Activated CD8-positive, alpha-beta memory T cell treated with anti-CD3 and anti-CD28 coated beads, Interleukin-2, amount 10 ng/mL, durations not matched to agents 7 days and 5 days (primary cell): ENCODE measurements around the gene SNRPA. TPM values are rescaled to one million over a fixed set of nuclear protein-coding genes. Genes with fewer than 3 reads are reported as not detected.
"Not testable (repeated sequence)": the region's sequence is repeated elsewhere in the genome, so short reads cannot be mapped to it uniquely, and the experiment has no call there.

Experiments used
- ATAC-seq: fragments of 150-1000 bp; cut with Tn5 transposase; one replicate; pipeline ENCODE4 v1.10.0; 2021; ENCODE audit warnings: moderate library complexity
- CTCF ChIA-PET: fragments of 350-600 bp; sonication (Branson Sonifier 250); formaldehyde crosslinking; loops from one replicate; lab custom pipeline; 2021; ENCODE audit warnings: antibody characterized with exemption; lab: Charles Lee
- DNase-seq: peaks from one replicate; pipeline ENCODE4 v3.0.0-alpha.2; 2020
- H3K27ac Mint-ChIP-seq: one replicate; pipeline ENCODE4 v1.8.0; 2021; ENCODE audit warnings: mild to moderate bottlenecking, mixed read lengths
- H3K27me3 Mint-ChIP-seq: one replicate; pipeline ENCODE4 v1.8.0; 2021; ENCODE audit warnings: mixed read lengths
- H3K36me3 Mint-ChIP-seq: one replicate; pipeline ENCODE4 v1.8.0; 2021; ENCODE audit warnings: mild to moderate bottlenecking, mixed read lengths
- H3K4me1 Mint-ChIP-seq: one replicate; pipeline ENCODE4 v1.8.0; 2021; ENCODE audit warnings: mixed read lengths
- H3K4me3 Mint-ChIP-seq: one replicate; pipeline ENCODE4 v1.8.0; 2021; ENCODE audit warnings: mild to moderate bottlenecking, moderate library complexity, mixed read lengths
- H3K9me3 Mint-ChIP-seq: one replicate; pipeline ENCODE4 v1.8.0; 2022; ENCODE audit warnings: low read depth, mixed read lengths
- total RNA-seq, 2 experiments: library from RNA; stranded (reverse); gene quantifications; one replicate each; pipeline ENCODE4 v1.2.3, GENCODE V29; 2021

The SNRPA gene
- total RNA-seq, 2 experiments from 2014 or later: 176 to 193 TPM

DNA sequence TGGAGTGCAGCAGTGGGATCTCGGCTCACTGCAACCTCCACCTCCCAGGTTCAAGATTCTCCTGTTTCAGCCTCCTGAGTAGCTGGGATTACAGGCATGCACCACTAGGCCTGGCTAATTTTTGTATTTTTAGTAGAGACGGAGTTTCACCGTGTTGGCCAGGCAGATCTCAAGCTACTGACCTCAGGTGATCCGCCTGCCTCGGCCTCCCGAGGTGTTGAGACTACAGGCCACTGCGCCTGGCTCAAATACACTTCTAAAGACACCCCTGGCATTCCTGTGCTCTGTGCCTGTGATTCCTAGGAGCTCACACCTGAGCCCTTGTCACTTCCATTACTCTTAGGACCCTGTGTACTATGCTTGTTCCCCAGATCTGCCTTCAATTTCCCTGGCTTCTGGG, 61.6 kb downstream of the SNRPA start:
- ATAC-seq, DNase-seq, H3K4me3 Mint-ChIP-seq, H3K9me3 Mint-ChIP-seq, H3K27ac Mint-ChIP-seq: not testable (repeated sequence)
- Mint-ChIP-seq H3K4me1 (peaks cover 31% of the 10 kb centered on the region), H3K36me3 (peaks cover 12% of the 10 kb centered on the region), H3K27me3 (peaks cover 28% of the 10 kb centered on the region)
- CTCF ChIA-PET: interaction anchor here (1.3 kb wide), 1 partner anchor 178 kb away, joined by 5 read pairs; no protein-coding TSS in a partner anchor

DNA sequence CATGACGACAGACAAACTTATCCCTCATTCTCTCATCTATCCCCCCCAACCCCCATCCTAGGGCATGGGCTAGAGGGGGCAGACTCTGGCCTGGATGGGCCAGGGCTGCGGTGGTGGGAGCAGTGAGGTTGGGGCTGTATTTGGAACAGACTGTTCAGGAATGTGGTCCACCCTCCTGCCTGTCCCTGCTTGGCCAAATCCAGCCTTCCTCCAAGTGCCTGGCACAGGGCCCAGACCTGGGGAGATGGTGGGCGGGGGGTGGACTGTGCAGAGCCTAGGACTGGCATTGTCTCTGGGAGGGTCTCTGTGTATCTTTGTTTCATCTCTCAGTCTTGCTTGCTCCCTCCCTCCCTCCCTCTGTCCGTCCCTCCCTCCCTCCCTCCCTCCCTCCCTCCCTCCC, 62.2 kb downstream of the SNRPA start:
- Mint-ChIP-seq H3K4me1 (peaks cover 29% of the 10 kb centered on the region), H3K27me3 (peaks cover 31% of the 10 kb centered on the region), H3K9me3 (no peaks in the 10 kb centered on the region), H3K27ac (no peak overlapping the region), H3K4me3 (no peak overlapping the region), H3K36me3 (peaks cover 8% of the 10 kb centered on the region)
- CTCF ChIA-PET: no interaction called here
- ATAC-seq: no peak
- DNase-seq: no peak

Other genes starting within 250 kb of the SNRPA start
- 100 to 1,000 TPM; 135 to 153 TPM for gene SHKBP1, start 174.3 kb upstream of the SNRPA start, total RNA-seq
- gene LTBP4, start 149.8 kb upstream of the SNRPA start, total RNA-seq: 10 to 100 TPM; 42.8 to 75.9 TPM
- gene NUMBL, start 60.6 kb upstream of the SNRPA start, total RNA-seq: 1 to 10 TPM; 6.4 to 7.2 TPM
- gene COQ8B, start 34.3 kb upstream of the SNRPA start, total RNA-seq: 10 to 100 TPM; 28.0 to 30.9 TPM
- gene ITPKC, start 34.1 kb upstream of the SNRPA start, total RNA-seq: 1 to 10 TPM; 5.6 to 5.8 TPM
- gene ACTMAP, start 726 bp upstream of the SNRPA start, total RNA-seq: 10 to 100 TPM; 13.7 to 18.2 TPM
- gene MIA, start 24.3 kb downstream of the SNRPA start, total RNA-seq: not detected
- 10 to 100 TPM; 36.2 to 56.7 TPM for gene RAB4B, start 27.0 kb downstream of the SNRPA start, total RNA-seq
- 100 to 1,000 TPM; 101 to 105 TPM for gene EGLN2, start 48.0 kb downstream of the SNRPA start, total RNA-seq
- not detected for gene CYP2A6, start 99.2 kb downstream of the SNRPA start, total RNA-seq
- gene CYP2A7, start 131.0 kb downstream of the SNRPA start, total RNA-seq: not detected
- not detected for gene CYP2B6, start 240.1 kb downstream of the SNRPA start, total RNA-seq